GM10847 (cell line): Measurements from ENCODE around the gene CBL.

Experiments used
- POLR2A ChIP-seq: IDR thresholded peaks from 2 replicates; pipeline ENCODE4 v1.6.1; 2011; ENCODE audit not compliant: insufficient read length; ENCODE audit errors: extremely low read depth

Gene CBL

DNA sequence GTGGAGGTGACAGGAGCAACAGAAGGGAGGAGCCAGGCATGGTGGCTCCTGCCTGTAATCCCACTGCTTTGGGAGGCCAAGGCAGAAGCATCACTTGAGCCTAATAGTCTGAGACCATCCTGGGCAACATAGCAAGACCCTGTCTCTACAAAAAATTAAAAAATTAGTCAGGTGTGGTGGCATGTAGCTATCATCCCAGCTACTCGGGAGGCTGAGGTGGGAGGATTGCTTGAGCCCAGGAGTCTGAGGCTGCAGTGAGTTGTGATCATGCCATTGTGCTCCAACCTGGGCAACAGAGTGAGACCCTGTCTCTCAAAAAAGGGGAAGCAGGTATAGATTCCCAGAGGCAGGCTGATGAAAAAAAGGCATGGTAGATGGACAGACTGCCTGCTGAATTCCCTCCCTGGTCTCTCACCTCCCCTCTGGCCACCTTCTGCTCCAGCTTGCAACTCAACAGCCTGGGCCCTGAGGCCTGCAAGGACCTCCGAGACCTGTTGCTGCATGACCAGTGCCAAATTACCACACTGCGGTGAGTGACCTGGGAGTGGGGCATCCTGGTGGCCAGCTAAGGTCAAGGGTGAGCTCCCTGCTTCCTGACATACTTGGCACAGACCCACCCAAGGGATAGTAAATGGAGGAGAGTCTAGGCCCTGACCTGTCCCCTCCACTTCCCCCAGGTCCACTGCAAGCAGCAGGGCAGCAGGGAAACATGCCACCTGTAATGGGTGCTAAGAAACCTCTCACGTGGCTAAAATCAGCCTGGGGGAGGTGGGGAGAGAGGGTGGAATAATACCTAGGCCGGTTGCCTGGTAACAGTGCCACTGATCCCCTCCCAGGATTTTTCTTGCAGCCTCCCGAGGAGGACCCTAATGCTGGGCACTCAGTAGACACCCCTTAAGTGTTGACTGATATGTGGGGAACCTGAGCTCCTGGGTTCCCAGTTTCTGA lies 25.1 kb upstream of the CBL start:
- TF ChIP-seq POLR2A: no peak

DNA sequence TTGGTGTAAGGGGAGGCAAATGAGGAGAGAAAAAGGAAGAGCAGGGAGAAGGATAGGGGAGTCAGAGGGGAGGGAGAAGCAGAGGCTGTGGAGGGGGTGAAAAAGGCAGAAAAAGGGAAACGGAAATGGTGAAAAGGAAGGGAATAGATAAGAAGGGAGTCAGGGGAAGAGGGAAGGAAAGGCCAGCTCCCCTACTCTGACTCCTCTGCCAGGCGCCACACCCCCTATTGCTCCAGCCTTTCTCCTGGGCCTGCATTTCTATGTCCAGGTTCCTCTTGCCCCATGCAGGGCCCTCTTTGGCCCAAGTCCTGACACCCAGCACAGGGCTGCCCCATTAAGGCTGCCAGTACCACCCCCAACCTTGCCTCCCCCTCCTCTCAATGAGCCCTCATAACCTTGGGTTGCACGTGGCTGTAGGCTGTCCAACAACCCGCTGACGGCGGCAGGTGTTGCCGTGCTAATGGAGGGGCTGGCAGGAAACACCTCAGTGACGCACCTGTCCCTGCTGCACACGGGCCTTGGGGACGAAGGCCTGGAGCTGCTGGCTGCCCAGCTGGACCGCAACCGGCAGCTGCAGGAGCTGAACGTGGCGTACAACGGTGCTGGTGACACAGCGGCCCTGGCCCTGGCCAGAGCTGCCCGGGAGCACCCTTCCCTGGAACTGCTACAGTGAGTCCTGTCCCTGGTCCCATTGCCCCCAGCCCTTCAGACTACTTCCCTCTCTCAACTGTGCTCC lies 24.3 kb upstream of the CBL start:
- no peak for TF ChIP-seq POLR2A

DNA sequence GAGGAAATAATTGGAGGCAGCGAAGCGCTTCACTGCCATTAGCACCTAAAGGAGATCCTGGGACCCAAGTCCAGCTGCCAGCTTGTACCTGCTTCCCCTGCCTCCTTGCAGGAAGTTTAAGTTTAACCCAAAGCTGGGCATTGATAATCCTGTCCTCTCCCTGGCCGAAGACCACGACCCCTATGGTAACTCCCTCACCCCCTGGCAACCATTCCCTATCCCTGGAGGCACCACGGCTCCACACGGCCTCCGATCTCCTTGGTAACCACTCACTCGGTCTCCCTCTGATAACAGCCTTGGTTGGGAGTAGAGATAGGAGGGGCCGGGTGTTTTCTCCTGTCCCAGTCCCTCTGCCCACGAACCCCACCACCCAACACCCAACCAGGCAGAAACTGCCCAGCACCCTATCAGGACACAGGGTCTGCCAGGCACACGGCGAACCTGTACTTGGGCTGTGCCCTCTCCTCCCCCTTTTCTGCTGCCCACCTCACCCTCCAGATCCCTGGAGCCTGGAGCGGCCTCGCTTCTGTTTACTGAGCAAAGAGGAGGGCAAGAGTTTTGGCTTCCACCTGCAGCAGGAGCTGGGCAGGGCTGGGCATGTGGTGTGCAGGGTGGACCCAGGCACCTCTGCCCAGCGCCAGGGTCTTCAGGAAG lies 20.0 kb upstream of the CBL start:
- no peak for TF ChIP-seq POLR2A

DNA sequence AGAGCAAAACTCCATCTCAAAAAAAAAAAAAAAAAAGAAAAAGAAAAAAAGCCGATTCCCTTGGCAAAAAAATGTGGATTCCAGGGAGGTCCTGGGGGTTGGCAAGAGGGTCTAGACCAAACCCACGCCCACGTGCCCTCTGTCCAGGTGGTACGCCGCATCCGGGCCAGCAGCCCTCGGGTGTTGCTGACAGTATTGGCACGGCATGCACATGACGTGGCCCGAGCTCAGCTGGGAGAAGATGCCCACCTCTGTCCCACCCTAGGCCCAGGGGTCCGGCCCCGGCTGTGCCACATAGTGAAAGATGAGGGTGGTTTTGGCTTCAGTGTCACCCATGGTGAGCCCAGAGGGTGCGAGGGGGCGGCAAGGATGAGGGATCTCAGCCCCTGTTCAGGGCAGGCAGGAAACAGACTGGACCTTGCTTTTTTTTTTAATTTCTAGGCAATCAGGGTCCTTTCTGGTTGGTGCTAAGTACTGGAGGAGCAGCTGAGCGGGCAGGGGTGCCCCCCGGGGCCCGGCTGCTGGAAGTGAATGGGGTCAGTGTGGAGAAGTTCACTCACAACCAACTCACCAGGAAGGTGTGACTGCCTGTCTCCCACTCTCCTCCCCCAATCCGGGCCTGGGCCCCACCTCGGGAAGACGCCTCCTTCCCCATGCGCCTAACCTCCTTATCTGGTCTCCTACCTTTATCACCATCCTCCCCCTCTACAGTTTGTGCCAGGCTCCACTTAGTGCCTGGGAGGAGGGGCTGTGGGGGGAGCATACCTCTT lies 18.8 kb upstream of the CBL start:
- no peak for TF ChIP-seq POLR2A

DNA sequence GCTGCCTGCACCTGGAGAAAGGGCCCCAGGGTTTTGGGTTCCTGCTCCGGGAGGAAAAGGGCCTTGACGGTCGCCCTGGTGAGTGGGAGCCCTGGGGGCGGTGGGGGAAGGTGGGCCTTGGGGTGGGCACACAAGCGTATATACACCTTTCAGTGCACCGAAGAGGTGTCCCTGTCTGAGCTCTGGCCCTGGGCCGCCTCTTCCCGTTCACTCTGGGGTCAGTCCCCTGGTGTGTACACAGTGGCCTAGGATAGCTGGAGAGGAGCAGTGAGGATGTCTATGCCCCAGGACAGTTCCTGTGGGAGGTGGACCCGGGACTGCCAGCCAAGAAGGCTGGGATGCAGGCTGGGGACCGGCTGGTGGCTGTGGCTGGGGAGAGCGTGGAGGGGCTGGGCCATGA lies 18.1 kb upstream of the CBL start:
- TF ChIP-seq POLR2A: no peak

DNA sequence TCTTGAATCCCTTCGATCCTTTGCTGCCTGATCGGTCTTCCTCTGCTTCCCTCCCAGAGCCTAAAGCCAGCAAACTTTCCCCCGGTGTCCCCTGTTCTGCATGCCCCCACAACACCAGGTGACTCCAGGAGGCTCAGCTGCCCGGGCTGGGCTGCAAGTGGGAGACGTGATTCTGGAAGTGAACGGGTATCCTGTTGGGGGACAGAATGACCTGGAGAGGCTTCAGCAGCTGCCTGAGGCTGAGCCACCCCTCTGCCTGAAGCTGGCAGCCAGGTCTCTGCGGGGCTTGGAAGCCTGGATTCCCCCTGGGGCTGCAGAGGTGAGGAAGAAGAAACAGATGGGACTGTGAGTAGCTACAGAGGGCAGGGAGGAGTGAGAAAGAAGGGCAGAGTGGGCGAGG lies 17.3 kb upstream of the CBL start:
- TF ChIP-seq POLR2A: no peak

DNA sequence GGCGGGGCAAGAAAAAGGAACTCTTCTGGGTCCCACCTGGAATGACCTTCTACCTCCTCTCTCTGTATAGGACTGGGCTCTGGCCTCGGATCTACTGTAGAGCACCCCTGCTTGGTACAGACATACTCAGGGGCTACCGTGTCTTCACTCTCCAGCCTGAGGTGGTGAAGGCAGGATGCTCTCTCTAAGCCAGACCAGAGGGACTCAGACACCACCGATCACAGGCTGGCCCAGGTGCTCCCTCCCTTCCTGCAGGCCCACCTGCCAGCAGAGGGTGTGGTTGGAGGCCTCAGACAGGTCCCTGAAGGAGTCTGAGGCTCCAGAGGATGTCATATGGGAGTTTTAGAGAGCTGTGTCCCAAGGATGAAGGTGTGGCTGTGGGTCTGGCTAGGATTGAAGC lies 16.7 kb upstream of the CBL start:
- TF ChIP-seq POLR2A: no peak

DNA sequence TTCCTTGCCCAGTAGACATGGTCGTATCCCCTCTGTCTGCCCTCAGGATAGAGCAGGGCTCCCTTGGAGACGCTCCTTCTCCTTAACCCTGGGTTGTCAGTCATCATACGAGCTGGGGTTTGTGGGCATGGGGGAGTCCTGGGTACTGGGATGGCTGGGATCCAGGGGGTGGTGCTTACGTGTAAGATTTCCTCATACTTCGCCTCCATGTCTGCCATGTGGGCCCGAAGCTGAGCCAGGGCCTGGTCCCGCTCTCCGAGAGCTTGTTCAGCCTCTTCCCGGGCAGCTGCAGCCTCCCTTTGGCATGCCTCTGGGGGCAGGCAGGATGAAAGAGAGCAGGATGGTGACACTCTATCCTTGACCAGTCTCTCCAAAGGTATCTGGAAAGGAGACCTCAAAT lies 15.6 kb upstream of the CBL start:
- TF ChIP-seq POLR2A: no peak

DNA sequence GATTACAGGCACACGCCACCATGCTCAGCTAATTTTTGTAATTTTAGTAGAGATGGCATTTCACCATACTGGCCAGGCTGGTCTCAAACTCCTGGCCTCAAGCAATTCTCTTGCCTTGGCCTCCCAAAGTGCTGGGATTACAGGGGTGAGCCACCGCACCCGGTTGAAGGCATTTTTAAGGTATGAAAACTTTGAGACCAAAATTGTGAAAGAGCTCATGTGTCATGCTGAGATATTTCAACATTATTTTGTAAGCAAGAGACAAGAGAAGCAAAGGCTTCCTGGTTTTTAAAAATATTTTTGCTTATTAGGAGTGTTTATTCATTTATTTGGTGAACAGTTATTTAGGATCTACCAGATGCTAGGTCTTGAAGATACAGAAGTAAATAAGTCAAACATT lies 14.0 kb upstream of the CBL start:
- no peak for TF ChIP-seq POLR2A

DNA sequence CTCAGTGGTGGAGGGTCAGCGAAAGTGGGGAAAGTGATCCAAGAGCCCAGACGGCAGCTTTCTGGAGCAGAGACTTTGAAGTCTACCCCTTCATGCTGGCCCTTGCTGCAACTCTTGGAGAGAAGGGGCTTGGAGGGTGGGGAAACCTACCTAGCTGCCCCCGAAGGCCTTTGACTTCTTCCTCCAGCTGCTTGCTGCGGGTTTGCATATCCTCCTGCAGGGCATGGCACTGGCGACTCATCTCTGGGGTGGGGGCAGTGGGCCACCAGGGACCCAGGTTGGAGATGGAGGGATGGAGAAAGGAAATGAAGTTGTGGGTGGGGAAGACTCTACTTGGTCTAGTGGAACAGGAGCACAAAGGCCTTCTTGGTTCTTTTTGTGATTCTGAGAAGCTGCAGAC lies 13.1 kb upstream of the CBL start:
- TF ChIP-seq POLR2A: no peak

DNA sequence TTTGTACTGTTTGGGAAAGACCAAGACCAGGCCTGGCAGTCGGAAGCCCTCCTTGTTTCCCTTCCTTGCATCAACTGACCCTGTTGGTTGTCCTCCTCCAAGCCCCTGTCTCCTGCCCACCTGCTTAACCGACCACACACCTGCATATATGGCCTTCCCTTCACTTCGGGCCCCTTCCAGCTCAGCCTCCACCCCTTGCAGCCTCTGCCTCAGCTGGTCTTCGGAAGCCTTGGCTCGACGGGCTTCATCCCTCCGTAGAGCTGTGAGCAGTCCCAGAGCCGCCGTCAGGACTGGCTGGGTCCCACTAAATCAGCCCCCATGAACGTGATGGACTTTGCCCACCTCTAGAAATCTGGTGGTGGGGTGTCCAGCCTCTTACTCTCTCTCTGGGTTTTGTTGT lies 12.5 kb upstream of the CBL start:
- TF ChIP-seq POLR2A: no peak

DNA sequence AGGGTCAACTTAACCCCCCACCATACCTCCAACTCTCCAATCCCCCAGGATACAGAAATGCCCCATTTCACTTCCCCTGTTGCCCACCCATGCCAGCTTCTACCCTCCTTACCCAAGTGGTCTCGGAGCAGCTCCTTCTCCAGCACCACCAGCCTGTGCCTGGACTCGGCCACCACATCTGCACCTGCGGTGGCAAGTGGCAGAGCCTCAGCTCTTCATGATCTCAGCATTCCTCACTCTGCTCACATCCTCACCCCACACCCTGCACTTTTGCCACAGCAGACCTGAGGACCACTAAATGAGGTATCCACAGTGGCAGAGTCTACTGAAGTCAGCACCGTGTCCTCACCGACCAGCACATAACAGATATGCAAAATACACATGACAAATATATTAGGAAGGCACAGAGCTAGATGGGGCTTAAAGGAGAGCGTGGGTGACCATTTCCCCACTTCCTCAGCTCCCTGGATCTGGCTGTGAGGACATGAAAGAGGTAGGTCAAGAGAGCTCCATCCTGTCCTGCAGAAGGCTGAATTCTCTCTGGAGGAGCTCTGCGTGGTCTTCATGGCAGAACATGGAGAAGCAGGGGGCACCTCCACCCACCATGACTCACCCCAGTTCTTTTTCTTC lies 11.2 kb upstream of the CBL start:
- TF ChIP-seq POLR2A: no peak

DNA sequence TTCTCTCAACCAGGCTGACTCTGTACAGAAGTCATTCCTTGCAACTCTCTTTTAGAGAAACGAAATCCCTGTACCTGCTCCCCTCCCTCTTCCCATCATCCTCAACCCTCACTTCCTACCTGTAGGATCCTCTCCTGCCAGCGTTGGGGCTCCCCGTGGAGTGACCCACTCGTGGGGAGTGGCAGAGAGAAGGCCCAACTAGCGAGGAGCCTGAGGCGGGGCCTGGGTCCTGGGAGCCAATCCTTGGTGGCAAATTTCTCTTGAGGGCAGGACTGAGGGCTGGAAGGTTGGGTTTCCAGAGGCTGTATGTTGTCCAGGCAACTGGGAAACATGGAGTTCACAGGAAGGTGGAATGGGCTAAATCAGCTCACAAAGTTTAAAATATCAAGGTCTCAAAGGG lies 10.5 kb upstream of the CBL start:
- TF ChIP-seq POLR2A: no peak

DNA sequence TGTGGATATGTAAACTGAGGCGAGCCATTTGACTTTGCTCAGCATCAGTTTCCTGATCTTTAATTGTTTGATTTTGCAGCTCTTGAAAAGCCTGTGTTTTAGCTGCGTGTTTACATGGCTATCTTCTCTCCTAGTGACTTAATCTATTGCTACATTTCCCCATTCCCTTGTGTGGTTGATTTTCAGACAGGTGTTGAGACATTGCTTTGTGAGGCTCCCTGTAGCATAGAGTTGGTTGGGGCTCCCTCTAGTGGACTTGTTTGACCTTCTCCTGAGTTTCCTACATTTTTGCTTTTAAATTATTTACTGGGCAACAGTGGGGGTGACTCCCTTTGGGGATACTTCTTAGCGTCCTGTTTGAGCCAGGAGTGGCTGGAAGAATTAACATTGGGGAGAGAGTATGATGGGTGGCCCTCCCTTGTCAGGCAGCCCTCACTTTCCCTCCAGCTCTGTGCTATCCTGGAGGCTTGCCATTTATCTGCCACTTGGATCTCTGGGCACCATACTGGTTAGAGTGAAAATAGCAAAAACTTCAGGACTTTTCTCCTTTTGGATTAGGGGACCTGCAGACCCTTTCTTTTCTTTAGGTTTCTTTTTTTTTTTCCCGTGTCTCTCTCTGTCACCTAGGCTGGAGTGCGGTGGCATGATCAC lies 9.2 kb upstream of the CBL start:
- no peak for TF ChIP-seq POLR2A

DNA sequence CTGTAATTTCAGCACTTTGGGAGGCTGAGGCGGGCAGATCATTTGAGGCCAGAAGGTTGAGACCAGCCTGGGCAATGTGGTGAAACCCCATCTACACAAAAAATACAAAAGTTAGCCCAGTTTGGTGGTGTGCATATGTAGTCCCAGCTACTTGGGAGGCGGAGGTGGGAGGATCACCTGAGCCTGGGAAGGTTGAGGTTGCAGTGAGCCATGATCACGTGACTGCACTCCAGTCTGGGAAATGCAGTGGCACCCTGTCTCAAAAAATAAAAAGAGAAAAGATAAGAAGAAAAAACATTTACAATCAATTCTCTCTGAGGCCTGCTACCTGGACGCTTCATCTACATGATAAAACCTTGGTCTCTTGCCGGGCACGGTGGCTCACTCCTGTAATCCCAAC lies 7.2 kb upstream of the CBL start:
- TF ChIP-seq POLR2A: no peak

DNA sequence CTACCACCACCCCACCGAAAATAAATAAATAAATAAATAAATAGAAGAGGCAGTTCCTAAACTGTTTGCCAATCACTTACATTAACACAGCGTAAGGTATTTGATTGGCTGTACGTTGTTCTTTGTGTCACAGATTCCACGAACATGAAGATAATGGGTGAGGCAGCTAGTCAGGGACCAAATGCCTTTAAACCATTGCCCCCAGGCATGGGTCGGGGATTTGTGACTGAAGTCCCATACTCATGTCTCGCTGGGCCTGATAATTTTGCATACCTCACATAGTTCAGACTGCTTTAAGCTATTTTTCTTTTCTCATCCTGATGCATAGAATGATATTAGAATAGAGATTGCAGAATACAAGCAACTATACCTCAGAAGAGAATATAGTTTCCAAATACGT lies 3.6 kb upstream of the CBL start:
- TF ChIP-seq POLR2A: no peak
